ENCODE data around the gene MFGE8.
"Not testable (repeated sequence)": the region's sequence is repeated elsewhere in the genome, so short reads cannot be mapped to it uniquely, and the experiment has no call there.

The MFGE8 gene

GRCh38 chr15:88930579-88930978, 17.4 kb upstream of the MFGE8 start:
- Mint-ChIP-seq H3K27ac (no peak overlapping the region), H3K4me3 (no peak overlapping the region), H3K9me3 (peaks cover 7% of the 10 kb centered on the region), H3K4me1 (no peaks in the 10 kb centered on the region), H3K36me3 (ENCODE audit: low read depth) (no peaks in the 10 kb centered on the region), H3K27me3 (peaks cover 7% of the 10 kb centered on the region)
- ATAC-seq (no peak), DNase-seq (no peak)

- H3K27me3 Mint-ChIP-seq; DNase-seq; H3K9me3 Mint-ChIP-seq; H3K4me3 Mint-ChIP-seq; H3K27ac Mint-ChIP-seq; ATAC-seq; H3K36me3 Mint-ChIP-seq (ENCODE audit: low read depth); H3K4me1 Mint-ChIP-seq: not testable (repeated sequence)
These were observed 16.3 kb upstream of the MFGE8 start for GRCh38 chr15:88929358-88930098.

GRCh38 chr15:88928192-88928591, 15.0 kb upstream of the MFGE8 start:
- not testable (repeated sequence) for H3K27me3 Mint-ChIP-seq; H3K36me3 Mint-ChIP-seq (ENCODE audit: low read depth); DNase-seq; H3K9me3 Mint-ChIP-seq; H3K4me3 Mint-ChIP-seq; ATAC-seq; H3K4me1 Mint-ChIP-seq; H3K27ac Mint-ChIP-seq

GRCh38 chr15:88925648-88926047, 12.5 kb upstream of the MFGE8 start:
- not testable (repeated sequence) for H3K36me3 Mint-ChIP-seq (ENCODE audit: low read depth); H3K4me1 Mint-ChIP-seq; ATAC-seq; H3K27ac Mint-ChIP-seq; DNase-seq; H3K27me3 Mint-ChIP-seq; H3K9me3 Mint-ChIP-seq; H3K4me3 Mint-ChIP-seq

GRCh38 chr15:88920892-88921435, 7.8 kb upstream of the MFGE8 start:
- DNase-seq; H3K4me3 Mint-ChIP-seq; H3K36me3 Mint-ChIP-seq (ENCODE audit: low read depth); H3K9me3 Mint-ChIP-seq; H3K27ac Mint-ChIP-seq; H3K27me3 Mint-ChIP-seq: not testable (repeated sequence)
- peak; percentile 70 for ATAC-seq
- peaks cover 29% of the 10 kb centered on the region for H3K4me1 Mint-ChIP-seq

- peaks cover 29% of the 10 kb centered on the region for H3K4me1 Mint-ChIP-seq
- no peaks in the 10 kb centered on the region for H3K9me3 Mint-ChIP-seq
- DNase-seq (no peak), ATAC-seq (no peak)
- H3K36me3 Mint-ChIP-seq (ENCODE audit: low read depth) = no peaks in the 10 kb centered on the region
- no peak overlapping the region for H3K27ac Mint-ChIP-seq
- H3K27me3 Mint-ChIP-seq = peaks cover 9% of the 10 kb centered on the region
- no peak overlapping the region for H3K4me3 Mint-ChIP-seq
These were observed 7.2 kb upstream of the MFGE8 start for GRCh38 chr15:88920186-88920891.

GRCh38 chr15:88918738-88919137, 5.6 kb upstream of the MFGE8 start:
- Mint-ChIP-seq H3K4me3 (no peak overlapping the region), H3K36me3 (ENCODE audit: low read depth) (no peaks in the 10 kb centered on the region), H3K27me3 (peaks cover 9% of the 10 kb centered on the region), H3K9me3 (no peaks in the 10 kb centered on the region), H3K27ac (peak overlapping the region; percentile 11), H3K4me1 (peaks cover 30% of the 10 kb centered on the region)
- DNase-seq (peak; percentile 39), ATAC-seq (peak; percentile 97)

- no peak overlapping the region for H3K27ac Mint-ChIP-seq
- H3K4me3 Mint-ChIP-seq = no peak overlapping the region
- DNase-seq (no peak), ATAC-seq (no peak)
- no peaks in the 10 kb centered on the region for H3K9me3 Mint-ChIP-seq
- H3K4me1 Mint-ChIP-seq = peaks cover 34% of the 10 kb centered on the region
- peaks cover 9% of the 10 kb centered on the region for H3K27me3 Mint-ChIP-seq
- H3K36me3 Mint-ChIP-seq (ENCODE audit: low read depth) = no peaks in the 10 kb centered on the region
These were observed 4.6 kb upstream of the MFGE8 start for GRCh38 chr15:88917760-88918159.

GRCh38 chr15:88915354-88915753, 2.2 kb upstream of the MFGE8 start:
- Mint-ChIP-seq H3K9me3 (no peaks in the 10 kb centered on the region), H3K27ac (no peak overlapping the region), H3K27me3 (peaks cover 7% of the 10 kb centered on the region), H3K4me3 (no peak overlapping the region), H3K4me1 (peaks cover 38% of the 10 kb centered on the region), H3K36me3 (ENCODE audit: low read depth) (no peaks in the 10 kb centered on the region)
- DNase-seq (no peak), ATAC-seq (no peak)

- Mint-ChIP-seq H3K36me3 (ENCODE audit: low read depth) (no peaks in the 10 kb centered on the region), H3K27ac (peak overlapping the region; percentile 90), H3K4me3 (peak overlapping the region; percentile 86), H3K9me3 (no peaks in the 10 kb centered on the region), H3K4me1 (peaks cover 28% of the 10 kb centered on the region), H3K27me3 (peaks cover 6% of the 10 kb centered on the region)
- ATAC-seq (no peak), DNase-seq (no peak)
These were observed 631 bp upstream of the MFGE8 start for GRCh38 chr15:88913850-88914169.

- peak overlapping the region; percentile 86 for H3K4me3 Mint-ChIP-seq
- ATAC-seq (no peak), DNase-seq (no peak)
- peaks cover 18% of the 10 kb centered on the region for H3K4me1 Mint-ChIP-seq
- no peaks in the 10 kb centered on the region for H3K36me3 Mint-ChIP-seq (ENCODE audit: low read depth)
- no peak overlapping the region for H3K27ac Mint-ChIP-seq
- H3K9me3 Mint-ChIP-seq = no peaks in the 10 kb centered on the region
- peaks cover 6% of the 10 kb centered on the region for H3K27me3 Mint-ChIP-seq
These were observed 668 bp downstream of the MFGE8 start for GRCh38 chr15:88912500-88912921.

GRCh38 chr15:88911766-88912118, 1.4 kb downstream of the MFGE8 start:
- Mint-ChIP-seq H3K36me3 (ENCODE audit: low read depth) (no peaks in the 10 kb centered on the region), H3K27me3 (peaks cover 3% of the 10 kb centered on the region), H3K4me3 (peak overlapping the region; percentile 86), H3K9me3 (no peaks in the 10 kb centered on the region), H3K27ac (no peak overlapping the region), H3K4me1 (peaks cover 18% of the 10 kb centered on the region)
- DNase-seq (no peak), ATAC-seq (no peak)

- no peak overlapping the region for H3K4me3 Mint-ChIP-seq
- no peaks in the 10 kb centered on the region for H3K27me3 Mint-ChIP-seq
- H3K4me1 Mint-ChIP-seq = peaks cover 20% of the 10 kb centered on the region
- ATAC-seq = no peak
- H3K36me3 Mint-ChIP-seq (ENCODE audit: low read depth) = no peaks in the 10 kb centered on the region
- H3K9me3 Mint-ChIP-seq = no peaks in the 10 kb centered on the region
- no peak overlapping the region for H3K27ac Mint-ChIP-seq
- DNase-seq = no peak
These were observed 3.0 kb downstream of the MFGE8 start for GRCh38 chr15:88909956-88910831.

- ATAC-seq (no peak), DNase-seq (no peak)
- Mint-ChIP-seq H3K9me3 (no peaks in the 10 kb centered on the region), H3K4me1 (peaks cover 32% of the 10 kb centered on the region), H3K36me3 (ENCODE audit: low read depth) (no peaks in the 10 kb centered on the region), H3K4me3 (no peak overlapping the region), H3K27me3 (no peaks in the 10 kb centered on the region), H3K27ac (no peak overlapping the region)
These were observed 4.2 kb downstream of the MFGE8 start for GRCh38 chr15:88908697-88909621.

All from activated naive CD8-positive, alpha-beta T cell treated with anti-CD3 and anti-CD28 coated beads, Interleukin-2, amount 50 U/mL, for 24 hours (primary cell).